Measurements from ENCODE around the gene UST. TPM values are rescaled to one million over a fixed set of nuclear protein-coding genes. Genes with fewer than 3 reads are reported as not detected.

Gene UST
- total and polyA plus RNA-seq, 9 of the 15 experiments (the other 6 are each of a cell fraction or from before 2014, with no cell fraction given) = 0.04 to 0.10 TPM; not detected in 7

GRCh38 chr6:149059557-149059956, 312.7 kb downstream of the UST start:
- no peak for DNase-seq (ENCODE audit: extremely low read depth in 1 of 4, low spot score in 3 of 4)
- Histone ChIP-seq H3K4me1 (replicated peaks in 1 of 2; ENCODE audit: control insufficient read depth in 2 of 2, insufficient read depth in 2 of 2, low read length in 2 of 2) (no peaks in the 10 kb centered on the region; a peak in 1 of 5 replicates), H3K4me3 (no peak overlapping the region), H3K9ac (ENCODE audit: insufficient read depth in 1 of 2, low read depth in 2 of 2, low read length in 2 of 2) (no peak overlapping the region), H3K4me2 (ENCODE audit: insufficient read depth, low read length) (no peak overlapping the region), H3K9me3 (replicated peaks; ENCODE audit: control insufficient read depth, insufficient read depth, low read depth, low read length) (no peaks in the 10 kb centered on the region), H3K9me1 (ENCODE audit: control insufficient read depth, insufficient read depth, low read length) (no peaks in the 10 kb centered on the region), H2AFZ (ENCODE audit: low read depth, low read length) (no peak overlapping the region), H3K79me2 (ENCODE audit: control insufficient read depth, insufficient read depth, low read length) (no peaks in the 10 kb centered on the region), H3K27me3 (ENCODE audit: control insufficient read depth in 2 of 2, insufficient read depth in 2 of 2, low read length in 2 of 2) (peaks cover 36 to 41% of the 10 kb centered on the region in 2 experiments), H4K20me1 (replicated peaks; ENCODE audit: control insufficient read depth, insufficient read depth, low read length) (no peaks in the 10 kb centered on the region), H3K36me3 (ENCODE audit: control insufficient read depth, insufficient read depth, low read length) (no peaks in the 10 kb centered on the region), H3K27ac (ENCODE audit: extremely low read depth, low read depth, low read length) (no peak overlapping the region)
- no peak for ATAC-seq
- 23% methylated on average over 7 of the region's 7 CpGs for WGBS (ENCODE audit: insufficient coverage, low coverage, missing lambda C conversion rate)
- TF ChIP-seq SMAD2 (IDR thresholded peaks at IDR 0.05; ENCODE audit: low read depth, low read length) (no peak), NFE2 (IDR thresholded peaks at IDR 0.05; ENCODE audit: low read depth) (peak; percentile 65; the same call in 1 of the 2 replicates), ZNF347 (CRISPR knock-in tag; IDR thresholded peaks at IDR 0.05; ENCODE audit: low read depth) (no peak), SMAD1 (IDR thresholded peaks at IDR 0.05; ENCODE audit: low read depth, low read length, partially characterized antibody) (no peak), MAFG (tag; conservative IDR thresholded peaks at IDR 0.05) (peak; percentile 90), MAFK (IDR thresholded peaks at IDR 0.05; ENCODE audit: low read length) (peak; percentile 79), ZNF316 (IDR thresholded peaks at IDR 0.05) (peak; percentile 93), DMBX1 (CRISPR knock-in tag; IDR thresholded peaks at IDR 0.05; ENCODE audit: borderline replicate concordance) (no peak), TBL1XR1 (IDR thresholded peaks at IDR 0.05; ENCODE audit: low read length in 2 of 2) (no peak), MAFF (IDR thresholded peaks at IDR 0.05; ENCODE audit: low read length) (peak; percentile 82), ZKSCAN1 (IDR thresholded peaks at IDR 0.05; ENCODE audit: low read depth, low read length) (no peak), C11orf30 (IDR thresholded peaks at IDR 0.05; ENCODE audit: low read depth) (peak; percentile 92), BRD4 (IDR thresholded peaks at IDR 0.05) (no peak)
- TF ChIP-seq, protein P1, sequence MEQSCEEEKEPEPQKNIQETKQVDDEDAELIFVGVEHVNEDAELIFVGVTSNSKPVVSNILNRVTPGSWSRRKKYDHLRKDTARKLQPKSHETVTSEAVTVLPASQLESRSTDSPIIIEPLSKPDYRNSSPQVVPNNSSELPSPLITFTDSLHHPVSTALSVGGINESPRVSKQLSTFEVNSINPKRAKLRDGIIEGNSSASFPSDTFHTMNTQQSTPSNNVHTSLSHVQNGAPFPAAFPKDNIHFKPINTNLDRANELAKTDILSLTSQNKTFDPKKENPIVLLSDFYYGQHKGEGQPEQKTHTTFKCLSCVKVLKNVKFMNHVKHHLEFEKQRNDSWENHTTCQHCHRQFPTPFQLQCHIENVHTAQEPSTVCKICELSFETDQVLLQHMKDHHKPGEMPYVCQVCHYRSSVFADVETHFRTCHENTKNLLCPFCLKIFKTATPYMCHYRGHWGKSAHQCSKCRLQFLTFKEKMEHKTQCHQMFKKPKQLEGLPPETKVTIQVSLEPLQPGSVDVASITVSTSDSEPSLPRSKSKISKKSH (CRISPR knock-in tag; IDR thresholded peaks at IDR 0.05) = no peak
- intact Hi-C loops (cut with micrococcal nuclease) (no loop called here), in situ Hi-C loops (cut with MboI) (no loop called here)
- BruUV-seq (replicated peaks) = no TSS peak
- no peak for FAIRE-seq
- CTCF ChIA-PET (ENCODE audit: low intra/inter-chr PET ratio) = no interaction called here
- POLR2A ChIA-PET = no interaction called here
